ENCODE results near the gene GAA.

- no peak for TF ChIP-seq CTCF (IDR thresholded peaks at IDR 0.05)
- no peak for TF ChIP-seq POLR2A (IDR thresholded peaks at IDR 0.05)
Measured at GRCh38 chr17:80099291-80100034, 1.9 kb upstream of the GAA start.
